PC-3 (cell line): ENCODE data around the gene SH3RF3. TPM values are rescaled to one million over a fixed set of nuclear protein-coding genes. Genes with fewer than 3 reads are reported as not detected.
A peak's percentile ranks its signal among the peaks of the same experiment; 100 is the strongest.

Source experiments
- ATAC-seq: fragments of 200-7000 bp; cut with Tn5 transposase; 2 replicates; pipeline ENCODE4 v1.9.1; 2020; ENCODE audit warnings: mild to moderate bottlenecking, moderate library complexity
- BruUV-seq: library from RNA; stranded (reverse); fragments of 400-500 nt; replicated peaks from 2 replicates; lab custom pipeline; 2021; lab: Mats Ljungman, UMichigan
- CTCF ChIA-PET: fragments of 300-600 bp; sonication (Branson Sonifier 250); formaldehyde crosslinking; loops from one replicate; lab custom pipeline; 2022; ENCODE audit warnings: antibody characterized with exemption; lab: Charles Lee
- POLR2A ChIA-PET: fragments of 300-600 bp; sonication (Branson Sonifier 250); formaldehyde crosslinking; loops from one replicate; lab custom pipeline; 2022; ENCODE audit warnings: antibody characterized with exemption; ENCODE audit not compliant: unreplicated experiment; lab: Charles Lee
- DNase-seq: peaks from one replicate; pipeline ENCODE4 v3.0.0-alpha.2; 2015
- H2AFZ ChIP-seq: fragments of 300-600 bp; sonication (generic); 2 replicates; pipeline ENCODE4 v1.6.0; 2016; ENCODE audit warnings: antibody characterized with exemption, low read length
- H3F3A ChIP-seq: fragments of 300-600 bp; sonication (generic); one replicate; pipeline ENCODE4 v1.6.0; 2017; ENCODE audit warnings: antibody characterized with exemption, low read length, control low read depth, mild to moderate bottlenecking; ENCODE audit not compliant: unreplicated experiment
- H3K27ac ChIP-seq: fragments of 300-600 bp; sonication (generic); 2 replicates; pipeline ENCODE4 v1.5.1; 2016; ENCODE audit warnings: mild to moderate bottlenecking, low read length
- H3K27me3 ChIP-seq: fragments of 300-600 bp; sonication (generic); 2 replicates; pipeline ENCODE4 v1.6.1; 2016; ENCODE audit warnings: low read length, mixed read lengths
- H3K36me3 ChIP-seq: fragments of 300-600 bp; sonication (generic); 2 replicates; pipeline ENCODE4 v1.6.1; 2016; ENCODE audit warnings: low read depth, mixed run types, low read length, mixed read lengths
- H3K4me1 ChIP-seq: fragments of 300-600 bp; sonication (generic); 2 replicates; pipeline ENCODE4 v1.5.1; 2016; ENCODE audit warnings: low read length; ENCODE audit not compliant: insufficient read depth
- H3K4me2 ChIP-seq: fragments of 300-600 bp; sonication (generic); 2 replicates; pipeline ENCODE4 v1.6.0; 2016; ENCODE audit warnings: low read length
- H3K4me3 ChIP-seq: fragments of 300-600 bp; sonication (generic); 2 replicates; pipeline ENCODE4 v1.5.1; 2016; ENCODE audit warnings: mild to moderate bottlenecking, low read length, mixed read lengths
- H3K79me2 ChIP-seq: fragments of 300-600 bp; sonication (generic); 2 replicates; pipeline ENCODE4 v1.6.1; 2017; ENCODE audit warnings: low read length, mixed read lengths
- H3K9ac ChIP-seq: fragments of 300-600 bp; sonication (generic); 2 replicates; pipeline ENCODE4 v1.6.0; 2016; ENCODE audit warnings: mild to moderate bottlenecking, low read length
- H3K9me2 ChIP-seq: fragments of 300-600 bp; sonication (generic); replicated peaks from 2 replicates; pipeline ENCODE4 v1.6.1; 2016; ENCODE audit warnings: mixed run types, low read length, mixed read lengths
- H3K9me3 ChIP-seq: fragments of 300-600 bp; sonication (generic); 2 replicates; pipeline ENCODE4 v1.6.1; 2016; ENCODE audit warnings: low read length, mixed read lengths
- H4K20me1 ChIP-seq: fragments of 300-600 bp; sonication (generic); 2 replicates; pipeline ENCODE4 v1.6.1; 2016; ENCODE audit warnings: low read length, mixed read lengths
- EZH2 ChIP-seq: fragments of 300-600 bp; sonication (generic); IDR thresholded peaks from one replicate; pipeline ENCODE4 v1.6.1; 2017; ENCODE audit warnings: antibody characterized with exemption, mild to moderate bottlenecking, low read length; ENCODE audit not compliant: unreplicated experiment
- EZH2phosphoT487 ChIP-seq: fragments of 300-600 bp; sonication (generic); IDR thresholded peaks from 2 replicates; pipeline ENCODE4 v1.6.1; 2018; ENCODE audit warnings: mild to moderate bottlenecking, antibody characterized with exemption, low read length, borderline replicate concordance
- intact Hi-C: fragments of 100-400 bp; cut with micrococcal nuclease; formaldehyde crosslinking; loops from 2 replicates; pipeline ENCODE4 v1.9.0; 2023
- total RNA-seq: library from RNA; depleted of rRNA; stranded (reverse); fragments of >200 nt; gene quantifications from 2 replicates; pipeline ENCODE4 v1.2.3, GENCODE V29; 2014
- TF ChIP-seq, protein P1 (sequence below): fragments of 300-600 bp; sonication (generic); conservative IDR thresholded peaks from 2 replicates; pipeline ENCODE4 v1.5.1; 2017; ENCODE audit warnings: antibody characterized with exemption, low read depth, mild to moderate bottlenecking, low read length

Gene SH3RF3
- total RNA-seq, 1 experiment from 2014 or later: 11.7 TPM

DNA sequence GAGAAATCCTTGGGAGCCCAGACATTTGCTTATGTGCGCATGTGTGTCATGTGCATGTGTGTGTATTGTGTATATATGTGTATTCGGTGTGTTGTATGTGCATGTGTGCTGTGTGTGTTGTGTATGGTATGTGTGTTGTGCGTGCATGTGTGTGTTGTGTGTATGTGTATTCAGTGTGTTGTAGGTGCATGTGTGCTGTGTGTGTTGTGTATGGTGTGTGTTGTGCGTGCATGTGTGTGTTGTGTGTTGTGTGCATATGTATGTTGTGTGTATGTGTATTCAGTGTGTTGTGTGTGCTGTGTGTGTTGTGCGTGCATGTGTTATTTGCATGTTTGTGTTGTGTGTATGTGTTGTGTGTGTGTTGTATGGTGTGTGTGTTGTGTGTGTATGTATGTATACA is 136.9 kb downstream of the SH3RF3 start:
- H3K9me3 ChIP-seq: no peaks in the 10 kb centered on the region
- H4K20me1 ChIP-seq: peaks cover 5% of the 10 kb centered on the region; the same call in 1 of the 2 replicates
- no peaks in the 10 kb centered on the region for H3K27me3 ChIP-seq
- no peaks in the 10 kb centered on the region for H3K9me2 ChIP-seq
- ChIA-PET POLR2A (no interaction called here), CTCF (no interaction called here)
- no peak overlapping the region for H3K4me3 ChIP-seq
- H3K4me2 ChIP-seq: no peak overlapping the region
- peaks cover 21% of the 10 kb centered on the region; the same call in 1 of the 2 replicates for H3K79me2 ChIP-seq
- H2AFZ ChIP-seq: no peak overlapping the region
- no peaks in the 10 kb centered on the region for H3F3A ChIP-seq
- DNase-seq (no peak), ATAC-seq (no peak)
- no peak overlapping the region for H3K27ac ChIP-seq
- H3K9ac ChIP-seq: no peak overlapping the region
- intact Hi-C loops: no loop called here
- BruUV-seq: no TSS peak
- no peak for TF ChIP-seq EZH2
- TF ChIP-seq EZH2phosphoT487: no peak
- TF ChIP-seq, protein P1, sequence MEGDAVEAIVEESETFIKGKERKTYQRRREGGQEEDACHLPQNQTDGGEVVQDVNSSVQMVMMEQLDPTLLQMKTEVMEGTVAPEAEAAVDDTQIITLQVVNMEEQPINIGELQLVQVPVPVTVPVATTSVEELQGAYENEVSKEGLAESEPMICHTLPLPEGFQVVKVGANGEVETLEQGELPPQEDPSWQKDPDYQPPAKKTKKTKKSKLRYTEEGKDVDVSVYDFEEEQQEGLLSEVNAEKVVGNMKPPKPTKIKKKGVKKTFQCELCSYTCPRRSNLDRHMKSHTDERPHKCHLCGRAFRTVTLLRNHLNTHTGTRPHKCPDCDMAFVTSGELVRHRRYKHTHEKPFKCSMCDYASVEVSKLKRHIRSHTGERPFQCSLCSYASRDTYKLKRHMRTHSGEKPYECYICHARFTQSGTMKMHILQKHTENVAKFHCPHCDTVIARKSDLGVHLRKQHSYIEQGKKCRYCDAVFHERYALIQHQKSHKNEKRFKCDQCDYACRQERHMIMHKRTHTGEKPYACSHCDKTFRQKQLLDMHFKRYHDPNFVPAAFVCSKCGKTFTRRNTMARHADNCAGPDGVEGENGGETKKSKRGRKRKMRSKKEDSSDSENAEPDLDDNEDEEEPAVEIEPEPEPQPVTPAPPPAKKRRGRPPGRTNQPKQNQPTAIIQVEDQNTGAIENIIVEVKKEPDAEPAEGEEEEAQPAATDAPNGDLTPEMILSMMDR: no peak
- no peaks in the 10 kb centered on the region for H3K36me3 ChIP-seq
- peaks cover 8% of the 10 kb centered on the region; the same call in 1 of the 2 replicates for H3K4me1 ChIP-seq

DNA sequence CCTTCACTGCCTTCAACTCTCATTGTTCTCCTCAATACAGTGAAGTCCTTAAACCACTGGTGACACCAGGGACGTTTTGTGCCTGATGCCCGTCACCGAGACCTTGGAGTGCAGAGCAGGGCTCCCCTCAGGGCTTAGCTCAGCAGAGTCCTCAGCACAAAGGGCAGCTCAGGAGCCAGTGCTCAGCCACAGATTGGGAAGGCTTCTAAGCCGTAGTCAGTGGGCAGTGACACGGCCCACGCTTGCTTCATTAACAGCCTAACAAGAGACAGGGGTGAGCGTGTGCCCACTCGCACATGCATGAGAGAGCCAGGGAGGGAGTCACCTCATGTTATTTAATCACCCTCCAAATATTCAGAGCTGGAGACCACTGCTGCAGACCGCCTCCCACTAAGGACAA is 137.5 kb downstream of the SH3RF3 start:
- TF ChIP-seq EZH2: no peak
- TF ChIP-seq, protein P1: no peak
- TF ChIP-seq EZH2phosphoT487: no peak
- no peak overlapping the region for H2AFZ ChIP-seq
- no peaks in the 10 kb centered on the region for H3K9me3 ChIP-seq
- ATAC-seq (no peak), DNase-seq (no peak)
- H3K9me2 ChIP-seq: no peaks in the 10 kb centered on the region
- CTCF ChIA-PET: no interaction called here
- no peak overlapping the region for H3K9ac ChIP-seq
- H4K20me1 ChIP-seq: no peaks in the 10 kb centered on the region
- POLR2A ChIA-PET: no interaction called here
- H3K4me3 ChIP-seq: no peak overlapping the region
- H3K4me2 ChIP-seq: no peak overlapping the region
- H3K4me1 ChIP-seq: peaks cover 10% of the 10 kb centered on the region; the same call in 1 of the 2 replicates
- no TSS peak for BruUV-seq
- H3K36me3 ChIP-seq: no peaks in the 10 kb centered on the region
- H3K27me3 ChIP-seq: no peaks in the 10 kb centered on the region
- peaks cover 16% of the 10 kb centered on the region; the same call in 1 of the 2 replicates for H3K79me2 ChIP-seq
- no peak overlapping the region for H3K27ac ChIP-seq
- no peaks in the 10 kb centered on the region for H3F3A ChIP-seq
- intact Hi-C loops: no loop called here

DNA sequence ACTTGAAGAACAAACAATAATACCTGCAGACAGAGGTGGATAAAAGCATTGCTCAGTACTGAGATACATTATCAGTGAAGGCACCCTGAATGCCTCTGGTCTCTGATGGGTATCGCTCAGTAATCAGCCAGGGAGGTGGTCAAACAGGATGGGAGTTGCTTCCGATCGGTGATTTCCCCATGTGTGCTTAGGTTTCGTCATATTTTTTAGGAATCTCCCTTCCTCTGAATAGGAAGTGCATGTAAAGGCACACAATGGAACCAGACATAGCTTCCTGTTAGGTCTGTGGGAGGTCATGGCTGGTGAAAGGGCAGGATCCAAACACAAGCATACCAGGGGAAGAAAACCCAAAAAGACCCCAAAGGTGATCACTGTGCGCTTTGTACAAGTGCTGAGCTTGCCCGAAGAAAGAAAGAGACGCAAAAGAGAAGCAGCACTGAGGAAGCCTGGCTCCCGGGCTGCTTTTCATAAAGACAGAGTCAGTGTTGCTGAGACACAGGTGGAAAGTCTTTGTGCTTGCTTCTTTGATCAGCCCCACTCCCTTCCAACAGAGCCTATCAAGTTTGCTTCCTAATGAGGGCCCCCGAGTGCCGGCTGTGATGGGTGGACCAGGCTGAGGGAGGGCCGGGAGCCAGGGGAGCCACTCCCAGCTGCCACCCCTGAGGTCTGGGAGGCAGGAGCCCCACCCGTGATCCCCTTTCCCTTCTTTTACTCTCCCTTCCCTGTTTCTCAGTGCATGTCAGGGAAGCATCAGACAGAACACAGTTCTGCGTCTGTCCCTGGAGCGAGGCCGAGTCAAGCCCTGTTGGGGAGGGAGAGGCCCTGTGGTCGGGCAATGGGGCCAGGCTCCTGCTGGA is 138.2 kb downstream of the SH3RF3 start:
- no peak overlapping the region for H3K27ac ChIP-seq
- TF ChIP-seq EZH2phosphoT487: no peak
- no peak for TF ChIP-seq EZH2
- TF ChIP-seq, protein P1: no peak
- POLR2A ChIA-PET: no interaction called here
- H3K9ac ChIP-seq: no peak overlapping the region
- no peak for ATAC-seq
- H3K36me3 ChIP-seq: no peaks in the 10 kb centered on the region
- no peaks in the 10 kb centered on the region for H3K9me3 ChIP-seq
- no peak overlapping the region for H3K4me3 ChIP-seq
- CTCF ChIA-PET: no interaction called here
- intact Hi-C loops: no loop called here
- BruUV-seq: no TSS peak
- H3K4me1 ChIP-seq: peaks cover 10% of the 10 kb centered on the region; the same call in 1 of the 2 replicates
- DNase-seq: peak; percentile 32
- no peak overlapping the region for H3K4me2 ChIP-seq
- H3F3A ChIP-seq: no peaks in the 10 kb centered on the region
- no peaks in the 10 kb centered on the region for H4K20me1 ChIP-seq
- no peaks in the 10 kb centered on the region for H3K27me3 ChIP-seq
- peaks cover 15% of the 10 kb centered on the region; the same call in 1 of the 2 replicates for H3K79me2 ChIP-seq
- no peak overlapping the region for H2AFZ ChIP-seq
- H3K9me2 ChIP-seq: no peaks in the 10 kb centered on the region
